Fibroblast of skin of back (primary cell): Measurements from ENCODE around the gene AKT3.
"Not testable (repeated sequence)": the region's sequence is repeated elsewhere in the genome, so short reads cannot be mapped to it uniquely, and the experiment has no call there.

Source experiments
- DNase-seq: peaks from one replicate; pipeline ENCODE4 v3.0.0-alpha.2; 2013

Gene AKT3

DNA sequence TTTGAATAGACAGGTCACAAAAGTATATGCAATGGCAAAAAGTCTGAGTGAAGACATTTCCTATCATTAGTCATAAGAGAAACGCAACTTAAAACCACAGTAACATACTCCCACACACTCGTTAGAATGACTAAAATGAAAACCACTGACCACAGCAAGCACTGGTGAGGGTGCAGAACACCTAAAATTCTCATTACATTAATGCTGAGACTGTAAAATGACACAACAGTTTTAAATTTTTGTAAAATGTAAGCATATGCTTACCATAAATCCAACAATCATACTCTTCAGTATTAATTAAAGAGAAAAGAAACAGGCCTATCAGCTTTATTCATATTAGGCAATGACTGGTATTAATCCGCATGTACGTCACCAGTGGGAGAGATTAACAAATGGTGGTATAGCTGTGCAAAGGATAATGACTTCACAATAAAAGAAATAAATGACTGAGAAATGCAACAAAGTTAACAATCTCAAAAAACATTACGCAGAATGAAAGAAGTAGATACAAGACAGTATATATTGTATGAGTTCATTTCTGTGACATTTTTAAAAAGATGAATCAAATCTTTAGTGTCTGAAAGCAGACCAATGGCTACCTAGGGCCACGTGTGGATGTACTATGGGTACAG lies 253.5 kb downstream of the AKT3 start:
- peak; percentile 90 for DNase-seq

DNA sequence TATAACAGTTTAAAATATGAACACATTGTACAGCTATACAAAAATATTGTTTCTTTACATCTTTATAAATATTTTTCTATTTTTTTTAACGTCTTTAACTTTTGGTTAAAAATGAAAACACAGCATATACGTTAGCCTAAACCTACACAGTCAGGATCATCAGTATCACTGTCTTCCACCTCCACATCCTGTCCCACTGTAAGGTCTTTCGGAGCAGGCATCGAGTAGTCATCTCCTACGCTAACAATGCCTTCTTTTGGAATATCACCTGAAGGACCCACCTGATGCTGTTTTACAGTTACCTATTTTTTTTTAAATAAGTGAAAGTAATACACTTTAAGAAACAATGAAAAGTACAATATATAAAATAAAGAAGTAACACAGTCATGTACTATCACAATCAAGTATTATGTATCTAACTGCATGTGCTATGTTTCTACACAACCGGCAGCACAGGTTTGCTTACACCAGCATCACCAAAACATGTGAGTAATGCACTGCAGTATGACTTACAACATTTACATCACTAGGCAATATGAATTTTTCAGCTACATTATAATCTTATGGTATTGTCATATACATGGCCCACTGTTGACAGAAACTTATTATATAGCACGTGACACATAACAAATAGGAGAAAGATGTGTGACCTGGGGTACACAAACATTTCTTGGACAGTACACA lies 254.4 kb downstream of the AKT3 start:
- peak; percentile 37 for DNase-seq

DNA sequence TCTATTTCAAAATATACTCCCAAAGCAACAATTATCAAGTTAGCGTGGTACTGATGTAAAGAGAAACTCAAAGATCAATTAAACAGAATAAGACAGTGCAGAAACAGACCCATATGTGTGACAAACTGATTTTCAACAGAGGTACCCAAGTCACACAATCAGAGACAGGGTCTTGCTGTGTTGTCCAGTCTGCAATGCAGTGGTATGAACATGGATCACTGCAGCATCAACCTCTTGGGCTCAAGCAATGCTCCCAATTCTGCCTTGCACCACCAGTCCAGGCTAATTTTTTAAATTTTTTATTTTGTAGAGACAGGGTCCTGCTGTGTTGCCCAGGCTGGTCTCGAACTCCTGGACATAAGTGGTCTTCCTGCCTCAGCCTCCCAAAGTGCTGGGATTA lies 255.6 kb downstream of the AKT3 start:
- DNase-seq, result no peak

DNA sequence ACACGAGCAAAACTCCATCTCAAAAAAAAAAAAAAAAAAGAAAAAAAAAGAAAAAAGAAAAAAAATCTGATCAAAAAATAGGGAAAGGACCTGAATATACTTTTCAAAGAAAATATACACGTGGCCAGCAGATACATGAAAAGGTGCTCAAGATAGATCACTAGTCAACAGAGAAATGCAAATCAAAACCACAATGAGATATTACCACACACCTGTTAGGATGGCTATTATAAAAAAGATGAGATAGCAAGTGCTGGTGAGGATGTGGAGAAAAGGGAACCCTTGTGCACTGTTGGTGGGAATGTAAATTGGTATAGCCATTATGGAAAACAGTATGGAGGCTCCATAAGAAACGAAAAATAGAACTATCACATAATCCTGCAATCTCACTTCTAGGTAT lies 260.8 kb downstream of the AKT3 start:
- DNase-seq, result not testable (repeated sequence)

DNA sequence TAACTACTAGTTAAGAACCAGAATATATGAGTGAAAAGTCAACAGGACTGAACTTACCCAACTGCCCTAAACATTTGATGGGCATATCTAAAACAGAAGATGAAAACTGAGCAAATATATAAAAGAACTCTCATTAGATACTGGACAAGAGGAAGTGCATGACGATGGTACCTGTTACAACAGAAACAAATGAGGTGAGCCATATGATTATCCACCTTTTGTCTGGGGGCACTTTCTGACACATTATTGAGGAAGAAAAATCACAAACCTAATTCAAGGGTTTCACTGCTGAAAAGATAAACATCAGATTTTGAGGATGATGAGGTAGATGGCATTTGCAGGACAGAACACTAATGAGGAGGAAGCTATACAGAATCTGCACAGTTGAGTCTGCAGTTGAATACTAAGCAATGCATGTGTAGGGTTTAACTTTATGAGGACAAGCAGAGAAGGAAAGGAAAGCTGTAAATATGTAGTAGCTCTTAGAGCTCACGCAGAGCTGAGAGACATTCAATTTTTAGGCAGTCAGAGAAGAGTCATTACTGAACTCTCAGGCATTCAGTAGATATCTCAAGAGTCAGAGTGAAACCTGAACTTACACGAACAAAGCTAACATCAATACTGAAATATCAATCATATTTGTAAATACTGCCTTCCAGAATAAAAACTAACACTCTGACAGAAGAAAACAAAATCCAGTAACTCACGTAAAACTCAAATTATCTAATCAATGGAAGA lies 262.1 kb downstream of the AKT3 start:
- no peak for DNase-seq

DNA sequence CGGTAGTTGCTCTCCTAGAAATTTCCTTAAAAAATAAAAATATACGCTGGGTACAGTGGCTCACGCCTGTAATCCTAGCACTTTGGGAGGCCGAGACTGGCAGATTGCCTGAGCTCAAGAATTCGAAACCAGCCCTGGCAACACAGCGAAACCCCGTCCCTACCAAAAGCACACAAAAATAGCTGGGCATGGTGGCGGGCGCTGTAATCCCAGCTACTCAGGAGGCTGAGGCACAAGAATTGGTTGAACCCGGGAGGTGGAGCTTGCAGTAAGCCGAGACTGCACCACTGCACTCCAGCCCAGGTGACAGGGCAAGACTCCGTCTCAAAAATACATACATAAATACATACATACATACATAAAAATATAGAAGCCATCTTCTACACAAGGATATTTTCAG lies 262.8 kb downstream of the AKT3 start:
- no peak for DNase-seq

DNA sequence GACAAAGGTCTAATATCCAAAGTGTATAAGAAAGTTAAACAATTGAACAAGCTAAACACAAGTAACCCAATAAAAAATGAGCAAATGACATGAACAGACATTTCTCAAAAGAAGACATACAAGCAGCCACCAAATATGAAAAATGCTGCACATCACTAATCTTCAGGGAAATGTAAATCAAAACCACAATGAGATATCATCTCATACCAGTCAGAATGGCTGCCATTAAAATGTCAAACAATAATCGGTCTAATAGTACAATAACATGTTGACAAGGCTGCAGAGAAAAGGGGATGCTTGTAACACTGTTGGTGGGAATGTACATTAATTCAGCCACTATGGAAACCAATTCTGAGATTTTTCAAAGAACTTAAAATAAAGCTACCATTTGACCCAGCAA lies 264.1 kb downstream of the AKT3 start:
- DNase-seq, result no peak

DNA sequence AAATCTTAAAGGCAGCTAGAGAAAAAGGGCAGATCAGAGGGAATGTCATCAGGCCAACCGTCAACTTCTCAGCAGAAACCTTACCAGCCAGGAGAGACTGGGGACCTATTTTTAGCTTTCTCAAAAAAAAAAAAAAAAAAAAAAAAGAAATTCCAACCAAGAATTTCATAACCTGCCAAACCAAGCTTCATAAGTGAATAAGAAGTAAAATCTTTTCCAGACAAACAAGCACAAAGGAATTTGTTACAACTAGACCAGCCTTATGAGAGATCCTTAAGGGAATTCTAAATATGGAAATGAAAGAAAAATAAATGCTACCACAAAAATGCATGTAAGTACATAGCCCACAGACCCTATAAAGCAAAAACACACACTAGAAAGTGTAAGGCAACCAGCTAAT lies 267.7 kb downstream of the AKT3 start:
- peak; percentile 93 for DNase-seq

DNA sequence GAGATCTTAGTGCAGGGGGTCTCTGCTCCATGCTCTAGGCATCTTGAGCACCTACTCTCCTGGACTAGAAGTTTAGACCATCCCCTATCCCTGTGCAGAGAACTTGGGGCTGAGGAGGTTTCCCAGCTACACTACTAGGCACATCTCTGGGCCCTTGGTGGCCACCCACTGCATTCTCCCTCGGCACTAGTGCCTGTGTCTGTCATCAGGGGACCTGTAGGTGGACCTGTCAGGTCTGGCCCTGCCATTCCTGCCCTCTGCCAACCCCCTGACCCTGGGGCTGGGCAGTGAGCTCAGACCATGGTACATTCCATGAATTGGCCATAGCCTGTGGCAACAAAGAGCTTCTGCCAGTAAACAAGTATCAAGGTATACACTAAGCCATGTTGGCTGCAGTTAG lies 269.1 kb downstream of the AKT3 start:
- DNase-seq, result no peak

DNA sequence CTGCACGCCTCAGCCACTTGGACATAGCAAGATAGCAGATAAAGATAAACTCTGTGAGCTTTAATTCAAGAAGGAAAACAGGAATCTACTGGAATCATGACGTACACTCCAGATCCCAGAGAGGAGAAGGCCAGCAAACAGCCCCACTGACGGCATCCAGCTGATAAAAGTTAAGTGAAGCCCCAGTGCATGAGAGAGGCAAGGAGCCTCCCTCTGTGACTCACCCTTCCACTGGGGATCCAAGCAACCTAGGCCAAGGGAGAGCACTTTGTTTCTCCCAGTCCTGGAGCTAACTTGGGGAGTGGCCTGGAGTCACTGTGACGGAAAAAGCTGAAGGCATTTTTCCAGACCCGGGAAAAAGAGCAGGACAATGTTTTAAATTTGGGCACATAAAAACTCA lies 270.0 kb downstream of the AKT3 start:
- peak; percentile 64 for DNase-seq

DNA sequence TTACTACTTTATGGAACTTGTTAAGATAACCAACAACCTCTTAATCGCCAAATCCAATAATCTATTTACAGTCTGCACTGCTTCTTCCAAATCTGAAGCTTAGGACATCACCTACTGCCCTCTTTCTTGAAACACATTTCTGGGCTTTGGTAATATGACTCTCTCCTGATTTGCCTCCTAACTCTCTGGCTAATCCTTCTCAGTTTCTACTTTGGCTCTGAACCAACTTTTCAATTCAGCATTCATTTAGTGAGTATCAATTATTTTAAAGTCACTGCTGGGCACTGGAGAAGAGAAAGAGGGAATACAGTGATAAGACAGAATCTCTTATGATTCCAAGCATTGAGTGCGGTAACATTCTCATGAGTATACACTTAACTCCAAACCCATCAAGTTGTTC lies 275.0 kb downstream of the AKT3 start:
- DNase-seq, result no peak

DNA sequence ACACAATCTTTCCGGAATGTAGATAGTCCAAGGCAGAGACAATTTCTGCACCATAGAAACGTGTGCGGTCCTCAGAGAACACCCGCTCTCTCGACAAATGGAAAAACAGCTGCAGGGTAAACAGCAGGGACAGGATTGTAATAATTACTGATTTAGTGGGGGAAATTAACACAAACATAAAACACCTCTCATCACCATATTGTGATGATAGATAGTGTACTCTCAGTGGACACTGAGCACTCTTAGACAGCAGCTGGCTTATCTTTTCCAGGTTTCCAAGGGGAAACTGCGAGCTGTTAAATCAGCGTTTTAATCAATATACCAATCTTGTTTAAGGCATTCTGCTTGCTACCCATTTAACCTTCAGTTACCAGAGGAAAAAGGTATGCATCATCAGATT lies 277.1 kb downstream of the AKT3 start:
- no peak for DNase-seq

DNA sequence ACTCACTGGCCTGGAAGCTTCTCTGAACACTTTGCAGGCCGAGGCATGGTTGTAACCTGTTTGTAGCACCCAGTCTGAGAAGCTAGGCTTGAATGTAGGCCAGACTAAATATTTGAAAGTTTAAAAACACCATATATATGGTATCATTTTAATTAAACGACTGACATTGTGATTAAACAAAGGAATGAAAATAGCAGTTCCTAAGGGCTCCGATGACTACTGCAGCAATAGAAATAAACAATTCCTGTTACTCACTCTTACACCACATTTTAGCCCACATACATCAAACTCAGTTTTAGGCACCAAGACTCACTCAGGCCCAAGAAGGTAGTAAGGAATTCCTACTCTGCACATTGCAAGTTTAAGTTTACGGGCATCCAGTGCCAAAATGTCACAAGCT lies 281.2 kb downstream of the AKT3 start:
- DNase-seq, result peak; percentile 36

DNA sequence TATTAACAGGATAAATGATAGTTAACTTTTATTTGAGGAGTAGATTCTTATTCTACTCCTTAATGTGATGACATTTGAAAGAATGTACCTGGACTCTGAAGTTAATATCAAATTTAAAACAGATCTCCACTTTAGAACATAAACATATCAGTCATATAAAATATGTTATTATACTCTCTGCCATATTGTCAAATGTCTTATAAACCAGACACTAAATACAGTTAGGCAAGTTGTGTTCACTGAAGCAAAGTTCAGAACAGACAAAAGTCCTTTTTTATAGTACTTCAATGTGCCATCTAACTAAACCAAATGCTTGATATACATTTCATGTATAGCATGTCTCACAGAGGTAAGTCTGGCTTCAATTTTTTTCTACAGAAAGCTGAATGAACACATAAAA lies 285.2 kb downstream of the AKT3 start:
- DNase-seq, result no peak

DNA sequence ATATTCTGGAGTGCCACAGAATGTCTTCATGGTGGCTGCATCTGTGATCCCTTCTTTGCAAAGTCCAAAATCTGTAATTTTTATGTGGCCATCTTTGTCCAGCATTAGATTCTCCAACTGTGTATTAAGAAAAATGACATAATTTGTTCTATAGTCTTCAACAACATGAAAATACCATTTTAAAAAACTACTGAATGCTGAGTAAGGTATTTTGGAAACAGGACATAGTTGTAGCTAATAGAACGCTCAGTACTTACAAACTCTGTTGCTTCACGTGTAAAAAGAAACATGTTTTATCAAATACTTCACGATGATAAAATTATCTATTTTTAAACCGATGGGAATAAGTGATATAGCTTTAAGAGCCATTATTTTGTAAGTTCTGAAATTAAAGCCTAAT lies 286.3 kb downstream of the AKT3 start:
- DNase-seq, result no peak

DNA sequence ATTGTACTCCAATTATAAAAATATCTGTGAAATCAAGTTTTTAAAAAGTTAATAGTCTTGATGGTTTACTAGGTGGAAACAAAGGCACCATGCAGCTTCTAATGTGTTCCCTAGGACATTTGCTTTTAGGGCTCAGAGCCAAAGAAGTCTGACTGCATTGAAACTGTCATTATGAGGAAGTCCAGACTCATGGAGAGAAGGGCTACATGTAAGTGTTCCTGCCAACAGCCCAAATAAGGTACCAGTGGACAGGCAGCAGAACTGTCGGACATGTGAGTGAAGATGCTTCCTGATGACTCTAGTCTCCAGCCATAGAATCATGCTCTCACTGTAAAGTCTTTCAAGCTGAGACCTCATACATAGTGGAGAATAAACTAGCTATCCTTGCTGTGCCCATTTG lies 287.6 kb downstream of the AKT3 start:
- no peak for DNase-seq

DNA sequence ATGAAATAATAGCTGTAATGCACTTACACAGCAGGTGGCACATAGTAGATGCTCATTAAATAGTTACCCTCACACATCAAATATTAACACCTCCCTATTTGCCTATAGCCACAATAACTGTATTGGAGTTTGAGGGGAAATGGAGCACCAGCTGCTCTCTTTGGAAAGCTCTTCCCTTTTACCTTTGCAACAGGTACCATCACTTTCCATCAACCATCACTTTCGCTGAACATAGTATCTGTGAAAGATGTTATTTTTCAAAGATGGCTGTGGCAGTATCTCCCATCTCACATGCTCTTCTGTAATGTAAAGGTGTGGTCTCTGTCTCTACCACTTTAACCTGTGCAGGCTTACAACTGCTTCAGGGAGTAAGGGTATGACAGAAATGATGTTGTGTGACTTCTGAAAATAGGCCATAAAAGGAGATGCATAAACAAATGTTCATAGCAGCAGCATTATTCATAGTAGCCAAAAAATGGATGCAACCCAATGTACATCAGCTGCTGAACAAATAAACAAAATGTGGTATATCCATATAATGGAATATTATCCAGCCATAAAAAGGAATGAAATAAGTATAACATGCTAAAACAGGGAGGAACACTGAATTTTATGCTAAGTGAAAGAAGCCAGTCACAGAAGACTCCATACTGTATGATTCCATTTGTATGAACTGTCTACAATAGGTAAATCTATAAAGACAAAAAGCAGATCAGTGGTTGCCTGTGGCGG lies 288.3 kb downstream of the AKT3 start:
- no peak for DNase-seq

DNA sequence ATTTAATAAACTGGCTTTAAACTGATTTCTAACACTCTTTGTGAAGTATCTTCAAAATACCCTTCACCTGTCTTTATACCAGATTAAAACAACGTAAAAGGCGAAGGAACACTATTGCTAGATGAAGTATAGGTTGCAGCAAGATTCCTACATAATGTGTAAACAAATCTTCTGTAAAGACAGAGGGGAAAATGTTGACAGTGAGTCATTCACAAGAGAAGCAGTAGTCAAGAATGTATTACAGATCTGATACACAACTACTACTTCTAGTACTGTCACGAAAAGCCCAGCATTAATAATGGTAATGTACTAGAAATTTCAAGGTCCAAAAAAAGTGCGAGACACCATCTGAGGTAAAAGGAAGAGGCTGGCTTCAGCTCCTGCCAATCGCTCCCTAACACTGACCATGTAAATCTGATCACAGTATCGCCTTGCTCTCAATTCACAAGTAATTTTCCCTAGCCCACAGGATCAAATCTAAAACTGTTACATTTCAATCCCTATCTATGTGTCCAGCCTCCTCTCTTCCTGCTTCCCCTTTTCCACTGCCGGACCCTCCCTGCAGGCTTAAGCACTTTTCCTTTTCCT lies 290.4 kb downstream of the AKT3 start:
- DNase-seq, result peak; percentile 21

DNA sequence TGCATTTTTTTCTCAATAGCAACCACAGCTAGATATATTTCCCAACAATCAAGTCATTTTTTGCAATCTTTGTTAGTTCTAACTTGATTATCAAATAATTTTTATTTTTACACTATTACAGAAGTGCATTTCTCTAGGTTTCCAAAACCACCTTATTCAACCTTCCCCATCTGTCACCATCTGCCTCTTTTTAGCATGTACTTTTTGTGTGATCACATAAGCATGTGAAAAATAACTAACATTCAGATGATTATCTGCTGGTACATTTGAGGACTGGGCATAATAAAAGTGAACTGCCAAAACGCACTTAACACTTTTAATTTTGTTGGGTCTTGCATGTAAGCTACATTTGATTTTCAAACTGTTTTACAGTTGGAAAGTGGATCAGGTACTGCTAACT lies 291.5 kb downstream of the AKT3 start:
- no peak for DNase-seq

DNA sequence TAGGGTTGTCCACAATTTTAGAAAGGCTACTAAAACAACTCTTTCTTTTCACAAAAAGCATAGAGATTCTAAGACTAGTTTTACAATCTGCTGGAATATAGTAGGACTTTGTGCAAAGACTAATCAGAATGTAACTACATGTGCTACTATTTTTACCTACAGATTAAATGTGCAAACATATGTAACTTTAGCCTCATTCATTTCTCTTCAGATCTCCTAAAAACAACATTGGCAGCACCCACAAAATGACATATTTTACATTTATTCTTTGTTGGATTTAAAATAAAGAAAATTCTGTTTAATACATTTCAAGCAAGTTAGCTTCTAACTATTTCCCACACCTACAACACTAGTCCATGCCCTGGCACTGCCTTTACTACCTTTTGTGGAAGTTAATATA lies 292.2 kb downstream of the AKT3 start:
- DNase-seq, result no peak

DNA sequence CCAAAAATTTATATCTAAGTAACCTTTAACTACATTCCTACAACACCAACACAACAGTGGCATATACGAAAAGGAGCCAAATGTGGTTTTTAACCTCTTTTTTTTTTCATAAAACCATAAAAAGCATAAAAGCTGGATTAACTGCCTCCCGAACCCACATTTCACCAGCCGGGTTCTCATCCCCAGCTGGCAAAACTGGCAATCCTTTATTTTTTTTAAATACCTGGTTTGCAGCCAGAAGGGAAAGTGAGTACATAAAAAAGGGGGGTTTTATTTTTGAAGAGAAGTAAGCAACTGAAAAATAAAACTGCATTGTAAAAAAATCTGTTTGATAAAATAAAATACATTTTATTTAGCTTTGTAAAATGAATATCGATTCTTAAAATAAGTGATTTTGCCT lies 295.4 kb downstream of the AKT3 start:
- no peak for DNase-seq

DNA sequence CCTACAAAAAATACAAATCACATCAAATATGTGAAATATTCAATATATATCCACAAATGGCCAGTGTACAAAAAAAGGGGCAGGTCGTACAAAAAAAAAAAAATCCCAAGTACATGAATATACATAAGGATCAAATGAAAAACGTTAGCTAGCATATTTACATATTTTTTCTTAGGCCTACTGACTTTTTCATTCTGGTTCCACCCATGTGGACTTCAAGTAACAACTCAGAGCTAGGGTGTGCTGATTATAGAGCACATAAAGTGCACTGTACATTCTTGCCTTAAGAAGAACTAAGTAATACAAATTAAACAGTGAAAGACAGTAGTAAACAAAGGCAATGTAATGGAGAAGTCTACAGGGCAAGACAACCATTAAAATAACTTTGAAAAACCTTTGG lies 297.0 kb downstream of the AKT3 start:
- DNase-seq, result no peak

DNA sequence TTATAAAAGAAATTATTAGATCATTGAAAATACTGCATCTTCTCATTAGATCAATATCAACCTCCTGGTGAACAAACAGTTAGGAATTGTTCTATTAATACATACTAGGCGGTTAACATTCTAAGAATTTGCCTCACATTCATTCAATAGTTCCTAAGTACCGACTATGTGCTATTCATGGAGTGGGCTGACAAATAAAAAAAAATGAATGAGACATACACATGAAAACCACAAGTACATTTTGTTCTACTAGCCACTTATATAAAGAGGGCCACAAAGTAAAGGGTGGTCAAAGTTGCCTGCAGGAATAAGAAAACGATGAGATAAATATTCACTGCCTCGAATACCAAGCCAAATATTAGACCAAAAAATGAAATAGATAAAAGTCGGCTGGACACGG lies 299.8 kb downstream of the AKT3 start:
- peak; percentile 74 for DNase-seq
